ENCODE results near the gene GNAS.

DNA sequence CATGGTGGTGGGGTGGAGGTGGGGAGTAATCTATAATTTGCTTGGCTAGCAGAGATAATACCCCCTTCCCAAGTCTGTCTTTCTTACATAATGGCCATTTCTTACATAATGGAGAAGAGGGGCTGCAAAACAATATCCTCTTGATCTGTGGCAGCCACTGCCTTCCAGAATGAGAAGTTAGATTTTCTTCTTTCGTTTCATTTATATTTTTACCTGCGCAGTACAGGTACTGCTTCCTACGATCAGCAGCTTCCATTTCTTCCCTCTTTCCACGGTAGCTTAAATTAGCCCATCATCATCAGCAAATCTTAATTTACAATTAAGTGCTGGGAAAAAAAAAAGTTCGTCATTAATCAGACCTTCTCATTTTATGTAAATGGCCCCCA is 30.2 kb downstream of the GNAS start:
- TF ChIP-seq, protein P1, sequence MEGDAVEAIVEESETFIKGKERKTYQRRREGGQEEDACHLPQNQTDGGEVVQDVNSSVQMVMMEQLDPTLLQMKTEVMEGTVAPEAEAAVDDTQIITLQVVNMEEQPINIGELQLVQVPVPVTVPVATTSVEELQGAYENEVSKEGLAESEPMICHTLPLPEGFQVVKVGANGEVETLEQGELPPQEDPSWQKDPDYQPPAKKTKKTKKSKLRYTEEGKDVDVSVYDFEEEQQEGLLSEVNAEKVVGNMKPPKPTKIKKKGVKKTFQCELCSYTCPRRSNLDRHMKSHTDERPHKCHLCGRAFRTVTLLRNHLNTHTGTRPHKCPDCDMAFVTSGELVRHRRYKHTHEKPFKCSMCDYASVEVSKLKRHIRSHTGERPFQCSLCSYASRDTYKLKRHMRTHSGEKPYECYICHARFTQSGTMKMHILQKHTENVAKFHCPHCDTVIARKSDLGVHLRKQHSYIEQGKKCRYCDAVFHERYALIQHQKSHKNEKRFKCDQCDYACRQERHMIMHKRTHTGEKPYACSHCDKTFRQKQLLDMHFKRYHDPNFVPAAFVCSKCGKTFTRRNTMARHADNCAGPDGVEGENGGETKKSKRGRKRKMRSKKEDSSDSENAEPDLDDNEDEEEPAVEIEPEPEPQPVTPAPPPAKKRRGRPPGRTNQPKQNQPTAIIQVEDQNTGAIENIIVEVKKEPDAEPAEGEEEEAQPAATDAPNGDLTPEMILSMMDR (IDR thresholded peaks at IDR 0.05), result no peak
- TF ChIP-seq POLR2A (IDR thresholded peaks at IDR 0.05; ENCODE audit: low read depth) (no peak), EP300 (IDR thresholded peaks at IDR 0.05) (no peak)
